ENCODE data around the gene CYRIA.
A peak's percentile ranks its signal among the peaks of the same experiment; 100 is the strongest.

CYRIA gene

DNA sequence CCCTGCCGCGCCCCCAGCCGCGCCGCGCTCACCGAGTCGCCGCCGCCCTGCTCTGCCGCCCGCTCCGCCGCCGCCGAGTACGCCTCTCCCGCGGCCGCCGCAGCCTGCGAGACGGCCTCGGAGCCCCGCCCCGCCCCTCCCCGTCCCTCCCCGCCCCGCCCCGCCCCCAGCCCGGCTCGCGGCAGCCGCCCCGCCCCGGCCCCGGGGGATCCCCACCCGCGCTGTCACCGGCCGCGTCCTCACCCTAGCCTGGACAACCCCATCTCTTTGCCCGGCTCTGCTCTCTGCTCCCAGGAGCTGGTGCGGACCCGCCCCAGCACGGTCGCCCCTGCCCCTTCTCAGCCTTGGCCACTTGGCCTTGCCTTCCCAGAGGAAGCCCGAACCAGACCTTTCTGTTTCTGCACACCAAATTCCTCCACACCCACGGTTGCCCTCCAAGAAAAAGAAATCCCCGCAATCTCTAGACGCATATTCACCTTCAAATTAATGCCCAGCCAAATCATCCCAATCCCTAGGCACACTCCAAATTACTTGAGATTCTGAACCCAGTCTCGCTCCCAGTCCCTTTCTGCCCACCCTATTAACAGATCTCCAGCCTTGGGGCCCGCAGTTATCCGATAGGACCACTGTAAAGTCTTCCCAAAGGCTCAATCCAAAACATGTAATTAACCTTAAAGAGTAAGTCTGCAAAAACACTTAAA lies at the start of gene CYRIA:
Gene CYRIA (minus strand): TSS at position 87 of the 701 bp plus-strand sequence. CDS start 77,715 bp downstream, outside the sequence.
- DNase-seq = peak; percentile 47

GRCh38 chr2:16713011-16713423 lies 47.4 kb upstream of the CYRIA start:
- no peak for DNase-seq

GRCh38 chr2:16709769-16710168 lies 44.1 kb upstream of the CYRIA start:
- no peak for DNase-seq

DNA sequence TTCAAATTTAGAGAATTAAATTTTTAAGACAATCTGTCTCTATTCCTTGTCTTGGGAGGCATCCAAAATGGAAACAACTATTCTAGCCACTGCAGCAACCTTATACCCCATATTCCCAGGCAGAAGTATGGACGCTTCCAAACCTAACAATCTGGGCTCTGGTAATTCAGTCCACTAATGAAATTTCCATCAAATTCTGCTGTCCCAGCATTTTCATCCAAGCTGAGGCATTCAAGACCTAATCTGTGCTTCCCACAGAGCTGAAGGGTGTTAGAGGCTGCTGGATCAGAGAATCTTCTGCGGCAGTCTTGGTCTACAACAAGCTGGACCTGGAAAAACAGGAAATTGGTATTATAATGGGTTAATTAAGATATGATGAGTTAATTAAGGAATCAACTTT lies 42.5 kb upstream of the CYRIA start:
- DNase-seq = no peak

DNA sequence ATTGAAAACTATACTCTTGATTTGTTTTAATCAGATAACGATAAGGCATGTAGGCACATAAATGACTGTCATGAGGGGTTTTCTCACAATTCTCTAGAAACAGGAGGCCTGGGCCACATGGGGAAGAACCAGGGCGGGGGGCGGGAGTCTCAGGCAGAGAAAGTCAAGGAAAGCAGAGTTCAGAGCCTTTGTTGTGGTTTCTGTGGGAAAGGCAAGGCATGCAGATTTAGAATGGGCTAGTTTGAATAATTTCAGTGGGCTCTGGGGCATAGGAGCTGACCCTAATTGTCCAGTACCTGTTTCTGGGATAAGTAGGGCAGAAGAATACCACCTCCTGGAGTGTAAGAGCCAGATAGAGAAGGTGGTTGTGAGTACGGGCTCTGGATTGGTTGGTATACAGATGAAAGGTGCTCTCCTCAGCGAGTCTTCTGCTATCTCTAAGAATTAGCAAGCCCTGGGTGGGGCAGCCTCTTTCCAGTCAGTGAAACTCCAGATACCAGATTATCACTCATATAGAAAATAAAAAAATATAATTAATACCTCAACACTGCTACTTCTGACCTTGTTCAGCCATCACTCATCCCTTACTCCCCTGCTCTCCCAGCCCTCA lies 41.5 kb upstream of the CYRIA start:
- DNase-seq = no peak

- DNase-seq = no peak
Measured at GRCh38 chr2:16700551-16701259, 35.1 kb upstream of the CYRIA start.

- DNase-seq = no peak
Measured at GRCh38 chr2:16693854-16694253, 28.2 kb upstream of the CYRIA start.

DNA sequence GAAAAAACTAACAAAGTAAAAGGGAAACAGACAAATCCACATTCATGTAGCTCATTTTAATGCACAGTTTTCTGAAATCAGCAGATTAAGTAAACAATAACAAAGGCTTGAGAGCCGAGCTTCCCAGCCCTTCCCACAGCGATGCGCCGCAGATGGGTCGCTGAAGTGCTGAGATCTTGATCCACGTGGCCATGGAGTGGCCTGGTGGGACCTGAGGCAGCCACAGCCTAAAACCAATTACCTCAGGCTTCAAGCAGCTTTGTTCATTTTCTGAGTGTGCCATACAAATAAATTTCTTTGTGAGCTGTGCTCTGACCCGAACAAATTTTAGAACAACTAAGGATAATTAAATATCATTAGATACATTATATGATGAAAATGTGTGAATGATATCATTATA lies 25.6 kb upstream of the CYRIA start:
- peak; percentile 0 for DNase-seq

DNA sequence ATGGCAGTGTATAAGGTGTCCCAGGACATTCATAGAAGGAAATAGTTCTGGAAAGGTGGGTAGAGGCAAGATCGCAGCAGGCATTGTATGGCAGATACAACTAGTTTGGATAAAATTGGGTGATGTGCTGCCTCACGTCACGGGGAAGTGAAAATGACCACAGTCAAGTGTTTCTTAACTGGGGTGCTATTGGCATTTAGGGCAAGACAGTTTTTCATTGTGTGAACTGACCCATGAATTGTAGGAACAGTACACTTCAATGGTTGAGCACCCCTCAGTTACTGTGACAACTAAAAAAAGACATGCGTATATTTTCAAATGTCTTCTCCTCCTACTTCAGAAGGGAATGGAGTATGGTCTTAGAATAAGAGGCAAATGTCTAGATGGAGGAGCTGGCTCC lies 22.3 kb upstream of the CYRIA start:
- no peak for DNase-seq

DNA sequence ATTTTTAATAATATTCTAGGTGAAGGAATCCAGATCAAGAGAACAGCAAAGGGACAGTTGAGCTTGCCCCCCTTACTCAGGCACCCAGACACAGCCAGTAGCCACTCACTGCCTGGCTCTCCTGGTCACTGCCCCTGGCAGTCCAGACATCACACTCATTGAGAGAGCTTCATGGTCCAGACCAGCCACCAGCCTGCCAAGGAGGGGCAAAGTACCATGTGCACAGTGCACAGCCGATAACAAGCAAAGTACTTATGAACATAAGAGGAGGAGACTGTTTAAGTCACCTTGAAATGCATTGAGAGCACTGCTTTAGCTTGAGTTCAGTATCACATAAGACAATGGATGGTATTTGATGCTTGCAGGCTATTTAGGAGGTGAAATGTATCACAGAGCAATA lies 21.6 kb upstream of the CYRIA start:
- DNase-seq = no peak

GRCh38 chr2:16686641-16687040 lies 21.0 kb upstream of the CYRIA start:
- no peak for DNase-seq

DNA sequence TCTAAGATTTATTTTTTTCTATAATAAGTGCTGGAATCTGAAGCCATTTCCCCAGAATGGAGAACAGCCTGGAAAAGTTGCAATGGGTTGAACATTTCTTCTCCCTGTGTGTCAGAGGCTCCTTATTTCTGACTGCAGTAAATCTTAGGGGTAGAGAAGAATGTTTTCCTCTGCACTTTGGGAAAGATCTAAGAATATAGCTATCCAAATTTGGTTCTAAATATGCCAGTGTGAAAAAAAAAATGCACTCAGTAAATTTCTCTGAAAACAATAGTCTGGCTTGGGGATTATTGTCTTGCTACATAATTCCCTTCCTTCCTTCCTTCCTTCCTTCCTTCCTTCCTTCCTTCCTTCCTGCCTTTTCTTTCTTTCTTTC lies 19.7 kb upstream of the CYRIA start:
- no peak for DNase-seq

- DNase-seq = no peak
Measured at GRCh38 chr2:16684676-16685339, 19.2 kb upstream of the CYRIA start.

- no peak for DNase-seq
Measured at GRCh38 chr2:16683576-16683975, 17.9 kb upstream of the CYRIA start.

DNA sequence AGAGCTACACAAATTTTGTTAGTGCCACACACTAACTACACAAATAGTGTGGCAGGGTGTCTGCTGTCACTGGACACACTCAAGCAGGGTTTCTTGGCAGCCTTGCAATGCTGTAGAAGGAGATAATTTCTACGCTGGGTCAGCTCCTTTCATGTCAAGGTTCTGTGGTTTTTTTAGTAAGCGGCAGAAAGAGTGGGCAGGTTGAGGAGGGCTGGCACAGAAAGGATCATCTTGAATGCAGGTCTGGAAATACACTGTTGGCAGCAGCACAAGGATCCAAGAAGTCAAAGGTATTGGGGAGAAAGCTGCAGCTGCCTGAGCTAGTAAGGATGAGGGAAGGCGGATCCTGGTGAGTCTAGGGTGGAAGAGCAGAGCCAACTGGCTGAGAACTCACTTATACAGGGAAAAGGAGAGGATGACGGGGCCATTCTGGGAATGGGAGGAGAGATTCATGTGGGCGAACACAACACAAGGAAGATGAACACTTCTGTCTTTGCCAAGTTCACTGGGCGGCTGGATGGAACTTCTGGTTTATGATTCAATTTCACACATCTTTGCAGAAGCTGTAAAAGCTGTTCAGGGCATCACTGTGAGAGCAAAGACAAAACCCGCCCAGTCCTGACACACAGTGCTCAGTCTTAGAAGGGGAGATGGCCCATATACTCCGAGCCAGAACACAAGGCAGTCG lies 16.9 kb upstream of the CYRIA start:
- no peak for DNase-seq

DNA sequence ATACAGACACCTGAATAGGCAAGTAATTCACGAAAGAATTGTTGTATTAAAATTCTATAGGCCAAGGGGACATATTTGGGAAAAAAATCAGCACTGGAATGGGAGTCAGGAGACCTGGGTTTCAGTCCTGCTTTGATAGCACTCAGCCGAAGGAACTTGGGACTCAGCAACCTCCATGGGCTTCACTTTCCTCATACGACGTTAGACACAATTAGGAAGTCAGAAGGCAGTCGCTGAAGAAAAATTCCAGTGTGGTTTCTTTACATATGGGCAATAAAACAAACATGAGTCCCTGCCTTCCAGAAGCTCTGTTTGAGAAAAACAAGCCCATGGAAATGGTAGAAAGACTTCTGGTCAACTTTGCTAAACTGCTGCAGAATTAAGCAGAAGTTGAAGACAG lies 15.1 kb upstream of the CYRIA start:
- no peak for DNase-seq

GRCh38 chr2:16680304-16680703 lies 14.7 kb upstream of the CYRIA start:
- no peak for DNase-seq

DNA sequence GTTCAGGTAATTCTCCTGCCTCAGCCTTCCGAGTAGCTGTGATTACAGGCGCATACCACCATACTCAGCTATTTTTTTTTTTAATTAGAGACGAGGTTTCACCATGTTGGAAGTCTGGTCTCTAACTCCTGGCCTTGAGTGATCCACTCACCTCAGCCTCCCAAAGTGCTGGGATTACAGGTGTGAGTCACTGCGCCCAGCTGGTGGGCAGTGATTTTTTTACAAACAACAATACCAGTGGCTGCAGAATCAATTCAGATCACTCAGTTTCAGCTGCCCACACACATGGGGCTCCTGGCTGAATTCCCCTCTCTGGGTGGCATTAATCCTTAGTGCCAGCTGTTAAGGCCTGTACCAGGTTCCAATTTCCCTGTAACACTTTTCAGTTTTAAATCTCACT lies 13.3 kb upstream of the CYRIA start:
- DNase-seq = no peak

DNA sequence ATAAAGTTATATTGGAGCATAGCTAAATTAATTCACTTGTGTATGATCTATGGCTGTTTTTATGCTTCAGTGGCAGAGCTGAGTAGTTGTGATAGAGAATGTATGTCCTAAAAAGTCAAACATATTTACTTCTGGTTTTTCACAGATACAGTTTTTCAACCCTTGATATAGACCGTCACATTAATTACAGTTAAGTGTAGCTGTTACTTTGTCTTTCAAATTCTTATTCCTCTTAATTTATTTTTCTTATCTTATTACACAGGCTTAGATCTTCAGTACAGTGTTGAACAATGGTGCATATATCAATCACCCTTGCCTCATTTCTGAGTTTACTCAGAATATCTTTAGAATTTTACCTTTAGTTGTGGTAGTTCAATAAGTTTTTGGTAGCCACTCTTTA lies 12.2 kb upstream of the CYRIA start:
- DNase-seq = no peak

GRCh38 chr2:16675781-16676180 lies 10.1 kb upstream of the CYRIA start:
- DNase-seq = no peak

GRCh38 chr2:16674154-16674553 lies 8.5 kb upstream of the CYRIA start:
- no peak for DNase-seq

DNA sequence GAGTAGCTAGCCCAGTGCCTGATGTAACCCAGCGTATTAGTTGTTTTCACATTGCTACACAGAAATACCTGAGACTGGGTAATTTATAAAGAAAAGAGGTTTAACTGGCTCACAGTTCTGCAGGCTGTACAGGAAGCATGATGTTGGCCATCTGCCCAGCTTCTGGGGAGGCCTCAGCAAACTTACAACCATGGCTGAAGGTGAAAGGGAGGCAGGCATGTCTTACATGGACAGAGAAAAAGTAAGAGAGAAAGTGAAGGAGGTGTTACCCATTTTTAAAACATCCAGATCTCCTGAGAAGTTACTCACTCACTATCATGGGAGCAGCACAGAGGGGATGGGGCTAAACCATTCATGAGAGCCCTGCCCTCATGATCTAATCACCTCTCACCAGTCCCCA lies 6.1 kb upstream of the CYRIA start:
- no peak for DNase-seq

- no peak for DNase-seq
Measured at GRCh38 chr2:16669388-16669787, 3.8 kb upstream of the CYRIA start.

Data from NCI-H69 (cell line).